ENCODE results near the gene AKAP13.

Gene AKAP13

GRCh38 chr15:85386261-85386660 lies 5.9 kb downstream of the AKAP13 start:
- DNase-seq (ENCODE audit: low spot score) = no peak

DNA sequence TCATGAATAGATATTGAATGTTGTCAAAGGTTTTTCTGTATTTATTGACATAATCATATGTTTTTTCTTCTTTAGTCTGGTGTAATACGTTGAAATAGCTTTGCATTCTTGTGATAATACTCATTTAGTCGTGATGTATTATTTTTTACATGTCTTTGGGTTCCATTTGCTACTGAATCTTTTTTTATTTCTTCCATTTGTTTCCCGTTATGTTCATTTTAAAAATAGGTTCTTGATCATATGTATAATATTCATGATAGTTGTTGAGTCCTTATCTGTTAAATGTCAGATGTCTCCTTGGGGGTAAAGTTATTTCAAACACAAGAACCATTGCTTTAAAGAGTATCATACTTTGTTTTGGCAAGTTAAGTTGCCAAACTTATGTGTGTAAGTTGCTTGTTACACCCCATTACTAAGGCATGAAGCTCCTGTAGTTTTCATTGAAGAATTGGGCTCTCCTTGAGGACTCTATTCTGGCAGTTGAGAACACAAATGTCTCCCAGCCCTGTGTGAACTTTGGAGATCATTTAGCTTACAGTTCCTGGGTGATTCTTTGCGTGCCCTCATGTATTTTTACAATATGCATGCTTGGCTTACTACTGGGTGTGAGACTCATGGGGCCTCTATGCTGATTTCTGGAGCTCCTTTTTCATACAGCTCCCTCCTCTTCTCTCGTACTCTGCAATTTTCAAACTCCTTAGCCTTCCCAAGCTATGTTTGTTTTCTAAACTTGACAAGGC lies 8.3 kb downstream of the AKAP13 start:
- DNase-seq (ENCODE audit: low spot score) = no peak

DNA sequence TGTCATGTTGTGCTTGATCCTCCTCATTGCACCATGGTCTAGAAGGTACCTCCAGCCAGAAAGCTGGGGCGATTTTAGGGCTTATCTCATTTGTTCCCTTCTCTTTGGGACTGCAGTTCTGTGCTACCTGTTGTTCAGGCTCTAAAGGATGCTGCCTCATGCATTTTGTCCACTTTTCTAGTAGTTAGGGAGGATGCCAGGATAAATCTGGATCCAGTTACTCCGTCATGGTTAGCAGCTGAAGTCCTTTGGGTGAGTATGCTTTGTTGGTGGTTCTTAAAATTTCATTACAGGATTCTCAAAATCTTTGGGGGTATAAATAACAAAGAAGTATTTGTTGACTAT lies 8.9 kb downstream of the AKAP13 start:
- DNase-seq (ENCODE audit: low spot score) = no peak

- no peak for DNase-seq (ENCODE audit: low spot score)
These were observed 9.4 kb downstream of the AKAP13 start for GRCh38 chr15:85389772-85390171.

DNA sequence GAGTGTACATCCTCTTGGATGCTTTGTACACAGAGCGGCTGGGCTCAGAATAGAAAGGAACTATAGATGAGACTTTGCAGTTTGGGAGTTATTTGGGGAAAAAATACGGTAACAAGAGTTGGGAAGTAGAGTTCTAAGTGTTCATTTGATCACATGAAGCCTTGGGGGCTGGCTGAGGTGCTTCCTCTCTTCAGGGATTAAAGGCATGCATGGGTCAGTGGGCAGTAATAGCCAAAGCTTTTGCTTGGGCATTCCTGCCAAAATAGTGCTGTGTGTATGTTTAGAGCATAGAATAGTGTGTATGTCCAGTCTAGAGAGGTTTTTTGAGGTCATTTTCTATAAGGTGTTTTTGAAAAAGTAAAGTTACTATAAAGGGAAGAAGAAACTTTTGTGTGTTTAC lies 12.8 kb downstream of the AKAP13 start:
- DNase-seq (ENCODE audit: low spot score) = no peak

DNA sequence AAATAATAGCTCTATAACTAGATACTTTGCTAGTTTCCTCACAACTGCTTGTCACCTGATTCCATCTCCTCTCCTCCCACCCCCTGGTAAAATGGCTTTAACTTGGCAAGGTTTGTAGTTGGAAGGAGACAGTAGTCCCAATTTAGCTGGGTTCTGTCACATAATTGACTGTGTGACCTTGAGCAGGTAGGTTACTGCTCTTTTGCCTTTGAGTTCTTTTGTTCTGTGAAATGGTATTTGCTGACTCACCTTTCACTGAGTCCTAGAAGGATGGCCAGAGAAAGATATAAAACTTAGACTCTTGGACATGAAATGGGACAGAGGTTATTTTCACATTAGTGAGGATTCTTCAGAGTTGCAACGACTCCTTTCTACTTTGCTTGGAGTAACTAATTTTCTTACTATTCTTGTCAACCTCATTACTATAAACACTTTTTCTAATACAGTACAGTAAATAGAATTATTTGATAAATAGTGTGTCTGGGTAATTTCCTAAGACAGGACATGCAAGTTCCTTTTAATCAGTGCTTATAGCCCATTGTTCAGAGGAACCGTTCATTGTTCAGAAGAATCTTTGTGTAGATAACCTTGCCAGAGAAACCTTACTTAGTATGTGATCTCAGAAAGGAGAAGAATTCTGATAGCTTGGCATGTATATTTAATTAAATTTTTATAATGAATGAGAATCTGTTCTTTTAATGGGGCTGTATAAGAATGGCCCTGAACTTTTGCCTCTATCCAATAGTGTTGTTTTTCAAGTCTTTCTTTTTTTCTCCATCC lies 14.3 kb downstream of the AKAP13 start:
- no peak for DNase-seq (ENCODE audit: low spot score)

GRCh38 chr15:85396554-85396953 lies 16.2 kb downstream of the AKAP13 start:
- DNase-seq (ENCODE audit: low spot score) = no peak

DNA sequence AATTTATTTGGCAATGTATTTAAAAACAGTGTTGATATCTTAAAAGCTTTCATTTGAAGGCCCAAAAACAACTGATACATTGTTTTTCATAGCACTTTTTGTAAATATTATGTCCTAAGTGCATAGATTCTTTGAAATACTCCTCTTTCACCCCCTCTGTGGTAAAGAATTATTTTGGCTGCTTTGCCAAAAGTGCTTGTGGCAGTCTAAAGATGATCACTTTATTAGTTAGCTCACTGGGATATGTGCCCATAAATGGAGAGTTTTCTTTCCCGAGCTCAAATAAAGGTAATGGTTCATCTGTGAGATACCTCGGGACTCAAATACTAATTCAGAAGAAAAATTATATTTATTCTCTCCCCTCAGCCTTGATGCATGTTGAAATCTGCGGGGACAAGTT lies 16.7 kb downstream of the AKAP13 start:
- no peak for DNase-seq (ENCODE audit: low spot score)

DNA sequence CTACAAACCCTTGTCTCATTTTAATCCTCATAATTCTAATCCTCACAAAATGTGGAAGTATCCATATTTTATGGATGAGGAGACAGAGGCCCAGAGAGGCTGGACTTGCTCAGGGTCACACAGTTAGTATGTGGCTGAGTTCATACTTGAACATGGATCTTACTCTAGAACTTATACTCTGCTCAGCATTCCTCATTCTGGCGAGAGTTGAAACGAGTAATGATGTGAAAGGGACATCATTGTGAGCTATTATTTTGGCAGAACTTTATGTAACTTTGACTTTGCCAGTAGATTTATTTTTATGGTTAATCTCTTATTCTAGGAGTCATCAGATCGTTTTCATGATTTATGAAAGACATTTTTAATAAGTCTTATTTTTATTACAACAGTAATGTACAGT lies 17.5 kb downstream of the AKAP13 start:
- no peak for DNase-seq (ENCODE audit: low spot score)

DNA sequence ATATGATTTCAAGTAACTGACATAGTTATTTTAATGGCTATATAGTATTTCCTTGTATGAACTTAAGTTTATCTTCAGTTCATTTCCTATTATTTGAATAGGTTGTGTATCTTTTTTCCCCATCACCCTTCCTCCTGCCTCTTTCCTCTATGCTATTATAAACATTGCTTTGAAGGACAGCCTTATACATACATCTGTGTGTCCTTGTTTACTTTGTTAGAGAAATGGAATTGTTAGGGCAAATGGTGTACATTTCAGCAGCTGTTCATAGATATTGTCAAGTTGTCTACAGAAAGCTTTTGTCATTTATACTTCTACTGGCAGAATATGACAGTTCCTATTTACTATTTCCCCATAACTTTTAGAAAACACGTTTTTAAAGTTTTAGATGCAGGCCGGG lies 18.4 kb downstream of the AKAP13 start:
- DNase-seq (ENCODE audit: low spot score) = no peak

DNA sequence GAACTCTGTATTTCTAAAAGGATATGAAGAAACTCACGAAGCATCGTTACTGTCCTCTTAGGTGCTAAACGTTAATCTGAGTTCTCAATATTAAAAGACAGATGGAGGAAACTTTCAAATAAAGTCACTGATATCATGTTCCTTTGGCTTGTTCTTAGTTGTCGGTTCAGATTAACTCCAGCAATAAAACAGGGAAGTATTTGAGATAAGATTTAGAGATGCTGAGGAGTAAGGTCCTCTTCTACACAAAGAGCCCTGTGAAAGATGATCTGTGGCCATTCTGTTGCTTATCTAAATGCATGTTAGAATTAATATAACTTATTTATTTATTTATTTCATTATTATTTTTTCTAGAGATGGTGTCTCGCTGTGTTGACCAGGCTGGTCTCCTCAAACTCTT lies 19.2 kb downstream of the AKAP13 start:
- DNase-seq (ENCODE audit: low spot score) = no peak

DNA sequence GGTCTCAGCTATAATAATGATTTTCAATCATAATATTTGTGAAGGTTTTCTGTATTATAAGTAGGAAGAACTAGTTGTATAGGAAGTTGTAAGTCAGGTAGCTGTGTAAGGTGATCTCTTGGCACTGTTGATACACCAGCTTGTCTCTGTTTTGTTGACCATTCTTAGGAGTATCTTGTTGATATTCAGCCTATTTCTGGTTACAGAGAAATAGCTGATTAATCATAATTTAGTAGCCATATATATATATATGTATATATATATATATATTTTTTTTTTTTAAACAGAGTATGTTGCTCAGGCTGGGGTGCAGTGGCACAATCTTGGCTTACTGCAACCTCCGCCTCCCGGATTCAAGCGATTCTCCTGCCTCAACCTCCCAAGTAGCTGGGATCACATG lies 20.2 kb downstream of the AKAP13 start:
- no peak for DNase-seq (ENCODE audit: low spot score)

DNA sequence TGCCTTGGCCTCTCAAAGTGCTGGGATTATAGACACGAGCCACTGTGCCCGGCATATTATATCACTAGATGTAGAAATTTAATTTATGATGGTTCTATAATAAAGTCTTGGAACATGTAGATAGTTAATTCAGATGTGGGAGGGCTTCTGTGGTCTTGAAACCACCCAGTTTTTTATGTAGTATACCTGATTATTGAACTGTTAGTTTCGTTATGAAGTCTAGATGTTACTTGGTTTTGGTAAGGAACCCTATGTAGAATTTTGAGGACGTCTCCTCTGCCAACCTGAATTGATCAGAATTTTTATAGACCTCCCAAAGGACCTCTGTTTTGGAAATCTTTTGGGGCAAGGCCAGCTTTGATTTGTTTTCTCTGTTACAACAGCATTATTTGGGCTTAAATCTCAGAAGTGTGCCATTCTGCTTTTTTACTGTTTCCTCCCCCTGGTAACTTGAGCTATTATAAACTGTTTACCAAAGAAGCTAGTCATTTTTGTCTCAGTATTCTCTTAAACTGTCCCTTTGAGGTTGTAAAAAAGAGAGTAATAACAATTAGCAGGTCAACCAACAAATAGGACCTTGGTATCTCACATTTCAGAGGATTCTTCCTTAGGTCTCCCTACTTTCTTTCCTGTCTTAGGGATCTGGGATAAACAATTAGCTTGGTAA lies 20.8 kb downstream of the AKAP13 start:
- DNase-seq (ENCODE audit: low spot score) = no peak

DNA sequence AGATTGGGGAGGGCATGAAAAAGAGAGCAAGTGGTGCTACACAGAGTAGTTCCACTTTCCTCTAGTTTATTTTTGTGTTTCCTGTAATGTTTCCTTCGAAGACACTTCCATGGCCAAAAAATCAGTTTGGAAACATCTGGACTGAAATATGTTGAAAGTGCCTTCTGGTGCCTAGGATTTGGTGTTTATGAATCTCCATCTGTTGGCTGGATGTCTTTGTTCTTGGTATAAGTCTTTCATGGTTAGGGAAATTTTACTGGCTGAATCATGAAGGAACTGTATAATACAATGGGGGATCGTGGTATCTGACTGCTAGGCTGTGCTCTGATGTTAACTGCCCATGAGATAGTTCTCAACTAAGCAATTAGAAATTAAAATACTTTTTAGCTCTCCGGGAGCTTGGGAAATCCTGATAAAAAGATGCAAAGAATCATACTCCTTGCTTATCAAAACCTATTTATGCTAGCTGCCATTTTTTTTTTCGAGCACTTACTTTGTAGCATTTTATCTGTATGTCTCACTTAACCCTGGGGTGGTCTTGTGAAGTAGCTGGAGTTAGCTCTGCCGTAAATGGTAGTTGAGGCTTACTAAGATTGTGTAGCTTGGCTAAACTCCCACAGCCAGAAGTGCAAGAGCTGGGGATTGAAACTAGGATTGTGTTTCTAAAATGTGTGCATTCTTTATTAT lies 21.9 kb downstream of the AKAP13 start:
- peak; percentile 14 for DNase-seq (ENCODE audit: low spot score)

GRCh38 chr15:85403745-85404144 lies 23.3 kb downstream of the AKAP13 start:
- DNase-seq (ENCODE audit: low spot score) = no peak

DNA sequence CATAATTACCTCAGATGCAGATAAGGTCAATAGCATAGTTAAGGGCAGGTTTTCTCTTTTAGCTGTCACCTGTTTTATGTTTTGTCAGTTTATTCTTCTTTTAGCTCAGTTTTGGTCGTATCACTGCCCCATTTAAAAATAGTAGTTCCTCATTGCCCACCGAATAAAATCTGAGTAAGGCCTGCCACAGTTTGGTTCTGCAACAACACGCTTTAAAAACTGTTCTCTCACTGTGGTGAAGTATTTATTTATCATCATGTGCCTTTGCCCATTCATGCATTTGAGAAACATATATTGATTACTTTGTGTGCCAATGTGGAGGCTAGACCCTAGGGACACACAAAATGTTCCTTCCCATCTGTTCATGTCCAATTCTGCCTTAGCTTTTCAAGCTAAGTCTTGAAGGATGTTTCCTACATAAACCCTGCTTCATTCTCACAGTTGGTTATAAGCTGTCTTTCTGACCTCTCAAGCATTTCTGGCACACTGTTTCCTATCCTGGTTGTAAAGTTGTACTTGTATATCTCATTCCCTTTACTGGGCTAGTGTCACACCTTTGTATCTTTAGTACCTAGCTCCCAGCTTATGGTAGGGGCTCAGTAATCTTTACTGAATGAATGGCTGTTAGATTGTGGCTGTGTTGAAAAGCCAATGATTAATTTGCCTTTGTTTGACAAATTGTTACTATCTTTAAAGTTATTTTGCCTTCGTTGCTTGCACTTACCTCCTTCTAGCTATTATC lies 23.9 kb downstream of the AKAP13 start:
- DNase-seq (ENCODE audit: low spot score) = no peak

- no peak for DNase-seq (ENCODE audit: low spot score)
These were observed 24.8 kb downstream of the AKAP13 start for GRCh38 chr15:85404918-85405866.

GRCh38 chr15:85406916-85407315 lies 26.5 kb downstream of the AKAP13 start:
- DNase-seq (ENCODE audit: low spot score) = no peak

GRCh38 chr15:85407421-85408269 lies 27.2 kb downstream of the AKAP13 start:
- peak; percentile 60 for DNase-seq (ENCODE audit: low spot score)

- peak; percentile 50 for DNase-seq (ENCODE audit: low spot score)
These were observed 27.9 kb downstream of the AKAP13 start for GRCh38 chr15:85408270-85408746.

Measured in CD4-positive, alpha-beta T cell treated with Interleukin-2 at 100 ng/mL for 4 hours (primary cell).